Neural progenitor cell (in vitro differentiated cells): ENCODE measurements around the gene MRPL57. TPM values are rescaled to one million over a fixed set of nuclear protein-coding genes. Genes with fewer than 3 reads are reported as not detected.
"Not testable (repeated sequence)": the region's sequence is repeated elsewhere in the genome, so short reads cannot be mapped to it uniquely, and the experiment has no call there.

Experiments
- DNase-seq: peaks from one replicate; pipeline ENCODE4 v3.0.0-alpha.2; 2016; ENCODE audit warnings: low spot score
- H2AFZ ChIP-seq: fragments of 200-600 bp; sonication (generic); replicated peaks from 2 replicates; pipeline ENCODE4 v1.6.1; 2016; ENCODE audit warnings: antibody characterized with exemption
- H3F3A ChIP-seq: fragments of 200-600 bp; sonication (generic); 2 replicates; pipeline ENCODE4 v1.6.1; 2016; ENCODE audit warnings: antibody characterized with exemption, low read depth
- H3K27ac ChIP-seq: fragments of 200-600 bp; sonication (generic); 2 replicates; pipeline ENCODE4 v1.5.1; 2016; ENCODE audit warnings: mild to moderate bottlenecking
- H3K27me3 ChIP-seq: fragments of 200-600 bp; sonication (generic); 2 replicates; pipeline ENCODE4 v1.6.1; 2016; ENCODE audit warnings: mild to moderate bottlenecking, moderate library complexity
- H3K36me3 ChIP-seq: fragments of 200-600 bp; sonication (generic); 2 replicates; pipeline ENCODE4 v1.5.1; 2016
- H3K4me1 ChIP-seq: fragments of 200-600 bp; sonication (generic); 2 replicates; pipeline ENCODE4 v1.6.1; 2016; ENCODE audit warnings: mixed run types
- H3K4me2 ChIP-seq: fragments of 200-600 bp; sonication (generic); 2 replicates; pipeline ENCODE4 v1.6.1; 2016
- H3K4me3 ChIP-seq: fragments of 200-600 bp; sonication (generic); 2 replicates; pipeline ENCODE4 v1.5.1; 2016
- H3K79me2 ChIP-seq: fragments of 200-600 bp; sonication (generic); 2 replicates; pipeline ENCODE4 v1.6.1; 2016; ENCODE audit warnings: low read depth
- H3K9ac ChIP-seq: fragments of 200-600 bp; sonication (generic); 2 replicates; pipeline ENCODE4 v1.6.1; 2016
- H3K9me3 ChIP-seq: fragments of 200-600 bp; sonication (generic); 2 replicates; pipeline ENCODE4 v1.5.1; 2016; ENCODE audit warnings: low read depth
- H4K20me1 ChIP-seq: fragments of 200-600 bp; sonication (generic); 2 replicates; pipeline ENCODE4 v1.6.1; 2016; ENCODE audit warnings: low read depth
- H3K27ac Mint-ChIP-seq: 3 replicates; pipeline ENCODE4 v1.8.0; 2021; ENCODE audit warnings: mixed read lengths
- H3K27me3 Mint-ChIP-seq: 2 replicates; pipeline ENCODE4 v1.8.0; 2022; ENCODE audit warnings: low read depth, mild to moderate bottlenecking, inconsistent platforms, moderate library complexity, mixed read lengths; ENCODE audit not compliant: insufficient read depth
- H3K36me3 Mint-ChIP-seq: 3 replicates; pipeline ENCODE4 v1.8.0; 2021; ENCODE audit warnings: mixed read lengths
- H3K4me1 Mint-ChIP-seq: 3 replicates; pipeline ENCODE4 v1.8.0; 2021; ENCODE audit warnings: mixed read lengths
- H3K4me3 Mint-ChIP-seq: 3 replicates; pipeline ENCODE4 v1.8.0; 2021; ENCODE audit warnings: mild to moderate bottlenecking, moderate library complexity, mixed read lengths
- H3K9me3 Mint-ChIP-seq: 3 replicates; pipeline ENCODE4 v1.8.0; 2020; ENCODE audit warnings: mixed read lengths
- EZH2 ChIP-seq: fragments of 200-600 bp; sonication (generic); IDR thresholded peaks from 2 replicates; pipeline ENCODE4 v1.6.1; 2017; ENCODE audit warnings: antibody characterized with exemption, mild to moderate bottlenecking, moderate library complexity
- EZH2phosphoT487 ChIP-seq: fragments of 200-600 bp; sonication (generic); IDR thresholded peaks from 2 replicates; pipeline ENCODE4 v1.6.1; 2017; ENCODE audit warnings: antibody characterized with exemption
- total RNA-seq: library from RNA; depleted of rRNA; stranded (reverse); fragments of >200 nt; gene quantifications from 2 replicates; pipeline ENCODE4 v1.2.3, GENCODE V29; 2015; ENCODE audit warnings: low replicate concordance
- TF ChIP-seq, protein P1 (sequence below): fragments of 200-600 bp; sonication (generic); IDR thresholded peaks from 2 replicates; pipeline ENCODE4 v1.5.1; 2017; ENCODE audit warnings: antibody characterized with exemption, mild to moderate bottlenecking

The MRPL57 gene
- total RNA-seq, 1 donor from 2014 or later, result 11.4 TPM

DNA sequence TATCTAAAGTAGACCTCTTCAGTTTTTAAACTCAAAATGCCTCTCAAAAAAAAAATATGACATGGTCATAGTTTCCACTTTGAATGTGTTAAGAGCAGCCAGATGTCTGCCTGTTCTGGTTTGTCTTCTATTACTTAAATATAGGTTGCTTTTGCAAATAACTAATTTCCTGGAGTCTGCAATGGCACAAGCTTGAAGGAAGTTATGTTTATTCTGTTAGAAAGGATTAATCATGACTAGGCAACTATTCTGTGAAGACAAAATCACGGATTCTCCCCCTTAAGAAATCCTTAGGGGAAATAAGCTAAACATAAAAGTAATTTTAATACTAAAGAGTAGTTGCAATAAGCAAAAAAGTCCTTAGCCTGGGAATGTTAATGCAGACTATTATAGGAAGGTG, 26.4 kb upstream of the MRPL57 start:
- Mint-ChIP-seq H3K4me1 (peaks cover 5% of the 10 kb centered on the region), H3K27ac (no peak overlapping the region), H3K9me3 (no peaks in the 10 kb centered on the region), H3K4me3 (no peak overlapping the region), H3K27me3 (peaks cover 4% of the 10 kb centered on the region), H3K36me3 (peaks cover 19% of the 10 kb centered on the region)
- TF ChIP-seq EZH2, result no peak
- no peak for TF ChIP-seq EZH2phosphoT487
- H3K4me1 ChIP-seq, result no peaks in the 10 kb centered on the region
- no peak overlapping the region for H3K4me2 ChIP-seq
- H3K27ac ChIP-seq, result no peak overlapping the region
- no peaks in the 10 kb centered on the region for H3K27me3 ChIP-seq
- no peak overlapping the region for H2AFZ ChIP-seq
- no peak overlapping the region for H3K4me3 ChIP-seq
- peaks cover 36% of the 10 kb centered on the region for H3F3A ChIP-seq
- no peak for DNase-seq
- H3K36me3 ChIP-seq, result peaks cover 3% of the 10 kb centered on the region
- peaks cover 29% of the 10 kb centered on the region for H4K20me1 ChIP-seq
- H3K79me2 ChIP-seq, result peaks cover 14% of the 10 kb centered on the region
- H3K9ac ChIP-seq, result no peak overlapping the region
- no peaks in the 10 kb centered on the region for H3K9me3 ChIP-seq

DNA sequence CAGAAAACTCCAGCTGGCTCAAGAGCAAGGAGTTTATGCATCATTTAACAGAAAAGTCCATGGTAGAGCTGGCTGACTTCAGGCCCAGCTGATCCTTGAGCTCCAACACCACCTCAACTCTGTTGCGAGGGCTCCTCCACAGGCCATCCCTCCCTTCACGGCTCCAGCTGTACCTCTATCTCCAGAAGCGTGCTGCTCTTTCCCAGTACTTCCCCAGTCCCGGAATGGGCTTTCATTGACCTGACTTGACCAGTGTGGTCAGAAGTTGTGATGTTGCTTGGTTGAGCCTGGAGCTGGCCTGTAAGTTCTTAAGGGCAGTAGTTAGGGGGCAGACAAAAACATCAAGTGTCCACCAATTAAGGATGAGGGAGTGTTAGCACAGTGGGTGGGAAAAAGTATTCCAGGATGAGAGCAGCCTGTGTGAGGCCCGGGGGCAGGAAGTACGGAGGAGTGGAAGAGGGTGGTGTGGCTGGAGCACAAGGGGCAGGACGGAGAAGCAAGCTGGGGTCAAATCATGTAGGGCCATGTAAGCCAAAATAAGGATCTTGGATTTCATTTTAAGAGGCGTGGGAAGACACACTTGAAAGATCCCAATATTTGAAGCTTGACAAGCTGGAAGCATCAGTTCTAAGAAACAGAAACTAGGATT, 24.1 kb upstream of the MRPL57 start:
- Histone ChIP-seq H3K4me2 (no peak overlapping the region), H3F3A (peaks cover 24% of the 10 kb centered on the region), H2AFZ (no peak overlapping the region), H3K9ac (no peak overlapping the region), H3K27me3 (no peaks in the 10 kb centered on the region), H4K20me1 (peaks cover 7% of the 10 kb centered on the region), H3K27ac (peak overlapping the region; percentile 14), H3K4me3 (no peak overlapping the region), H3K79me2 (no peaks in the 10 kb centered on the region), H3K4me1 (no peaks in the 10 kb centered on the region), H3K9me3 (no peaks in the 10 kb centered on the region), H3K36me3 (peaks cover 5% of the 10 kb centered on the region)
- Mint-ChIP-seq H3K4me1 (peaks cover 5% of the 10 kb centered on the region), H3K9me3 (no peaks in the 10 kb centered on the region), H3K27me3 (peaks cover 4% of the 10 kb centered on the region), H3K36me3 (peaks cover 14% of the 10 kb centered on the region), H3K4me3 (no peak overlapping the region), H3K27ac (no peak overlapping the region)
- peak; percentile 14 for DNase-seq
- TF ChIP-seq EZH2 (no peak), EZH2phosphoT487 (no peak)
- TF ChIP-seq, protein P1, sequence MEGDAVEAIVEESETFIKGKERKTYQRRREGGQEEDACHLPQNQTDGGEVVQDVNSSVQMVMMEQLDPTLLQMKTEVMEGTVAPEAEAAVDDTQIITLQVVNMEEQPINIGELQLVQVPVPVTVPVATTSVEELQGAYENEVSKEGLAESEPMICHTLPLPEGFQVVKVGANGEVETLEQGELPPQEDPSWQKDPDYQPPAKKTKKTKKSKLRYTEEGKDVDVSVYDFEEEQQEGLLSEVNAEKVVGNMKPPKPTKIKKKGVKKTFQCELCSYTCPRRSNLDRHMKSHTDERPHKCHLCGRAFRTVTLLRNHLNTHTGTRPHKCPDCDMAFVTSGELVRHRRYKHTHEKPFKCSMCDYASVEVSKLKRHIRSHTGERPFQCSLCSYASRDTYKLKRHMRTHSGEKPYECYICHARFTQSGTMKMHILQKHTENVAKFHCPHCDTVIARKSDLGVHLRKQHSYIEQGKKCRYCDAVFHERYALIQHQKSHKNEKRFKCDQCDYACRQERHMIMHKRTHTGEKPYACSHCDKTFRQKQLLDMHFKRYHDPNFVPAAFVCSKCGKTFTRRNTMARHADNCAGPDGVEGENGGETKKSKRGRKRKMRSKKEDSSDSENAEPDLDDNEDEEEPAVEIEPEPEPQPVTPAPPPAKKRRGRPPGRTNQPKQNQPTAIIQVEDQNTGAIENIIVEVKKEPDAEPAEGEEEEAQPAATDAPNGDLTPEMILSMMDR, result no peak

DNA sequence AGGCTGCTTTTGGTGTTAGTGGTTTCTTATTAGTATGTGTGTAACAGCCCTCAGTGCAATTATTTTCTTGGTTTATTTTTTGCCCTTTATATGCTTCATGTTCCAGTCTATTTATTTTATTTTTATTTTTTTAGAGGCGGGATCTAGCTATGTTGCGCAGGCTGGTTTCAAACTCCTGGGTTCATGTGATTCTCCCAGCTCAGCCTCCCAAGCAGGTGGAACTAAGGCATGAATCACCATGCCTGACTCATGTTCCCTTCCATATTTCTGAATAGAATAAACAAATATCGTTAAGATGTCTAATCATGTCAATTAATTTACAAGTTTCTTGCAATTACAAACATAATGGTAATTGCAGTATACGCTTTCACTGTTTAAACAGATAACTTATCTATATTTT, 11.8 kb upstream of the MRPL57 start:
- no peaks in the 10 kb centered on the region for H3K9me3 ChIP-seq
- Mint-ChIP-seq H3K4me3 (no peak overlapping the region), H3K4me1 (no peaks in the 10 kb centered on the region), H3K9me3 (no peaks in the 10 kb centered on the region), H3K36me3 (peaks cover 11% of the 10 kb centered on the region), H3K27ac (no peak overlapping the region), H3K27me3 (no peaks in the 10 kb centered on the region)
- H3K9ac ChIP-seq, result no peak overlapping the region
- H3K27ac ChIP-seq, result no peak overlapping the region
- peaks cover 21% of the 10 kb centered on the region for H3K36me3 ChIP-seq
- H3K4me2 ChIP-seq, result no peak overlapping the region
- H4K20me1 ChIP-seq, result no peaks in the 10 kb centered on the region
- H3K4me1 ChIP-seq, result no peaks in the 10 kb centered on the region
- TF ChIP-seq EZH2phosphoT487, result no peak
- TF ChIP-seq, protein P1, result no peak
- no peak for TF ChIP-seq EZH2
- no peak overlapping the region for H3K4me3 ChIP-seq
- DNase-seq, result no peak
- H3K79me2 ChIP-seq, result peaks cover 12% of the 10 kb centered on the region
- H3F3A ChIP-seq, result no peaks in the 10 kb centered on the region
- H2AFZ ChIP-seq, result no peak overlapping the region
- no peaks in the 10 kb centered on the region for H3K27me3 ChIP-seq

DNA sequence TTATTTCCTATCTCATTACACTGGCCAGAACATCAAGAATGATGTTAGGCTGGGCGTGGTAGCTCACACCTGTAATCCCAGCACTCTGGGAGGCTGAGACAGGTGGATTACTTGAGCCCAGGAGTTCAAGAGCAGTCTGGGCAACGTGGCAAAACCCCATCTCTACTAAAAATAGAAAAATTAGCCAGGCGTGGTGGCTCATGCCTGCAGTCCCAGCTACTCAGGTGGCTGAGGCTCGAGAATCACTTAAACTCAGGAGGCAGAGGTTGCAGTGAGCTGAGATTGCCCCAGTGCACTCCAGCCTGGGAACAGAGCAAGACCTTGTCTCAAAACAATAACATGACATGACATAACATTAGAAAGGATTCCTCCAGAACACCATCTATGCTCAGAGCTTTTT, 10.9 kb upstream of the MRPL57 start:
- H3K27ac ChIP-seq, H3K27ac Mint-ChIP-seq, H3K27me3 Mint-ChIP-seq, H3K9me3 ChIP-seq, H3K4me1 Mint-ChIP-seq, H3K9ac ChIP-seq, H3K9me3 Mint-ChIP-seq, H3K27me3 ChIP-seq, H2AFZ ChIP-seq, DNase-seq, H3F3A ChIP-seq, H3K4me1 ChIP-seq, H3K4me3 Mint-ChIP-seq, H3K4me3 ChIP-seq, H4K20me1 ChIP-seq, H3K4me2 ChIP-seq: not testable (repeated sequence)
- H3K79me2 ChIP-seq, result peaks cover 13% of the 10 kb centered on the region
- H3K36me3 ChIP-seq, result peaks cover 18% of the 10 kb centered on the region
- peaks cover 14% of the 10 kb centered on the region for H3K36me3 Mint-ChIP-seq
